ENCODE data around the gene VPS13D.

VPS13D gene

DNA sequence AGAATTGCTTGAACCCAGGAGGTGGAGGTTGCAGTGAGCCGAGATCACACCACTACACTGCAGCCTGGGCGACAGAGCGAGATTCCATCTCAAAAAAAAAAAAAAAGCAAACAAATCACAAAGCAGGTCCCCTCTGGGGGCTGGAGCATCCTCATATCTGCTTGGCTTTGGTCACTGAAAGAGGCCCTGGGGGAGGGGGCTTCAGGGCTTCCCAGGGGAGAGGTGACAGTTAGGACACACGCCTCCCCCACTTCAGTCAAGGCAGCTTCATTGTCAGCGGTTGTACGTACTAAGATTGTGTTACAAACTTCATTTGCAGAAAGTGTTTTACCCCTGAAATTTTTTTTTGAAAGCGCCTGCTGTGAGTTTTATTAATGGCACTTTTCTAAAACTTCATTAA lies 257.7 kb downstream of the VPS13D start:
- H3K4me3 ChIP-seq (ENCODE audit: low read depth in 1 of 2, low read length in 1 of 2): no peak overlapping the region
- no peaks in the 10 kb centered on the region for H3K4me1 ChIP-seq (ENCODE audit: control insufficient read depth in 1 of 2, insufficient read depth in 1 of 2, low read depth in 1 of 2, low read length in 1 of 2)
- H3K36me3 ChIP-seq: peaks cover 19% of the 10 kb centered on the region
- TF ChIP-seq CTCF (IDR thresholded peaks at IDR 0.05): no peak
- H3K27me3 ChIP-seq: no peaks in the 10 kb centered on the region
- H3K9me3 ChIP-seq: no peaks in the 10 kb centered on the region
- H3K27ac ChIP-seq: no peak overlapping the region

DNA sequence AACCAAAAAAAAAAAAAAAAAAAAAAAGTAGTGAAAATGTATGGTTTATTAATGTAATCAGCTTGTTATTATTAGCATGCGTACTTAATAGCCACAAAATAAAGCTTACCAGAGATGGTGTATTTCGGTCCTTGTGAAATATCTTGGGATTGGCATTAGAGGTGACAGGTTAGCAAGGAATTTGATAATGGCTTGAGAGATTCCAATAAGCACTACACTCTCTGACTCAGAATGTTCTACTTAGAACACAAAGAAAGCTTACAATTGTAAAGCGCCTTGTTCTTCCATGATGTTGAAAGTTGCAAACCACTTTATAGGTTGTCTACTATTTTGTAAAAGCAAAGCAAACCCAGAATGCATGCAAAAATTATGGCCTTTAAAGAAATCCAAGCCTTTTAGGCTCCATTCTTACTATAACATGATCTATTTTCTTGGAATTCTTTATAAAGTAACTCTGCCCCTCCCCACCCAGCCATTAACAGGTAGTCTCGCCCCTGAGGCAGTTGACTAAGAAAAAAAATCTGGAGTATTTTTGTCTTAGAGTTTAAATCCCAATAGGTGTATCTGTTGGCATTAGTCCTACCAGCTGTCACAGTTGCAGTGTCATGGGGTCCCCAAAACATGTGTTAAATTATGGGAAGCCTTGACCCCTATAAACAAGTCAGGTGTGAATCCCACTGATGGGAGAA lies 259.0 kb downstream of the VPS13D start:
- no peak overlapping the region for H3K4me3 ChIP-seq (ENCODE audit: low read depth in 1 of 2, low read length in 1 of 2)
- peaks cover 24% of the 10 kb centered on the region for H3K36me3 ChIP-seq
- H3K4me1 ChIP-seq (ENCODE audit: control insufficient read depth in 1 of 2, insufficient read depth in 1 of 2, low read depth in 1 of 2, low read length in 1 of 2): no peaks in the 10 kb centered on the region
- H3K27ac ChIP-seq: no peak overlapping the region
- TF ChIP-seq CTCF (IDR thresholded peaks at IDR 0.05): no peak
- H3K27me3 ChIP-seq: no peaks in the 10 kb centered on the region
- H3K9me3 ChIP-seq: no peaks in the 10 kb centered on the region

DNA sequence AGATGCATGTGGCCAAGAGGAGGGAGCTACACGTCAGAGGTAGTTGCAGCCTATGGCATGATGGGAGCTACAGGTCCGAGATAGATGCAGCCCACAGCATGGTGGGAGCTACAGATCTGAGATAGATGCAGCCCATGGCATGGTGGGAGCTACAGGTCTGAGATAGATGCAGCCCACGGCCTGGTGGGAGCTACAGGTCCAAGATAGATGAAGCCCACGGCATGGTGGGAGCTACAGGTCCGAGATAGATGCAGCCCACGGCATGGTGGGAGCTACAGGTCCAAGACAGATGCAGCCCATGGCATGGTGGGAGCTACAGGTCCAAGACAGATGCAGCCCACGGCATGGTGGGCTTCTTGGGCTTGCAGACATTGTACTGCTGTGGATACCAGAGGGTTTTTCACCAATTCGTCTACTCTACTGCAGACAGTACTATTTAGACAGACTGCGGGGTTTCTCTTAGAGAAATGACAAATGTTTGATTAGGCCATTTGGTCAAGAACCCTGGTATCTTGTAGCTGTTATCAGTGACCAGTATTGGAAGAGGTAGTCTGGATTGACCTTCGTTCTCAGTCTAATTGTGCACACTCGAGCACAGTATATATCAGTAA lies 260.8 kb downstream of the VPS13D start:
- Histone ChIP-seq H3K4me1 (ENCODE audit: control insufficient read depth in 1 of 2, insufficient read depth in 1 of 2, low read depth in 1 of 2, low read length in 1 of 2) (no peaks in the 10 kb centered on the region), H3K9me3 (no peaks in the 10 kb centered on the region), H3K4me3 (ENCODE audit: low read depth in 1 of 2, low read length in 1 of 2) (no peak overlapping the region), H3K27me3 (no peaks in the 10 kb centered on the region), H3K27ac (no peak overlapping the region), H3K36me3 (peaks cover 19% of the 10 kb centered on the region)
- no peak for TF ChIP-seq CTCF (IDR thresholded peaks at IDR 0.05)

- no peak overlapping the region for H3K27ac ChIP-seq
- TF ChIP-seq CTCF (IDR thresholded peaks at IDR 0.05): no peak
- H3K27me3 ChIP-seq: no peaks in the 10 kb centered on the region
- H3K36me3 ChIP-seq: peaks cover 16% of the 10 kb centered on the region
- H3K9me3 ChIP-seq: no peaks in the 10 kb centered on the region
- no peaks in the 10 kb centered on the region for H3K4me1 ChIP-seq (ENCODE audit: control insufficient read depth in 1 of 2, insufficient read depth in 1 of 2, low read depth in 1 of 2, low read length in 1 of 2)
- no peak overlapping the region for H3K4me3 ChIP-seq (ENCODE audit: low read depth in 1 of 2, low read length in 1 of 2)
Observed at GRCh38 chr1:12491656-12492055, 261.8 kb downstream of the VPS13D start.

DNA sequence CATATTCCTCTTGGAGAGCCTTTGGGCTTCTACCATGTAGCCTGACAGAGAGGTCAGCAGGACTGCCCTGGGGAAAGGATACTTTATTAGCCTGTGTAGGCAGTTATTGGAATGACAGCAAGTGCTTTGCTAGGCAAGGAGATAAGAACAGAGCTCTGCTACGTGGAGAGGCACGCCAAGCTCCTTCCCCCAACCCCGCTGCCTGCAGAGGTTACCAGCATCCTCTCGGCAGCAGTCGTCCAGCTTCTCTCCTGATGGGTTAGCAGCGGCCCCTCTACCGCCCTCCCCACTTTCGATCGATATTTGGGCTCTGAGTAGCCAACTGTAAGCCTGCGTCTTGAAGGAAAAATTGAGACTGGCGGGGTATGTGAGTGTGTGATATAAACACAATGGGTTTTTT lies 265.9 kb downstream of the VPS13D start:
- Histone ChIP-seq H3K4me1 (ENCODE audit: control insufficient read depth in 1 of 2, insufficient read depth in 1 of 2, low read depth in 1 of 2, low read length in 1 of 2) (no peaks in the 10 kb centered on the region), H3K27me3 (no peaks in the 10 kb centered on the region), H3K27ac (no peak overlapping the region), H3K9me3 (no peaks in the 10 kb centered on the region), H3K36me3 (peaks cover 44% of the 10 kb centered on the region), H3K4me3 (ENCODE audit: low read depth in 1 of 2, low read length in 1 of 2) (no peak overlapping the region)
- TF ChIP-seq CTCF (IDR thresholded peaks at IDR 0.05): no peak
